HEK293T (cell line): ENCODE measurements around the gene GPRC5B.

Experiments
- CTCF ChIA-PET: fragments of 350-600 bp; formaldehyde crosslinking; extraction: SDS; loops from one replicate; lab custom pipeline; 2021; ENCODE audit warnings: antibody characterized with exemption, inconsistent platforms; lab: Yijun Ruan, JAX
- POLR2A ChIA-PET: fragments of 350-600 bp; formaldehyde crosslinking; extraction: SDS; loops from one replicate; lab custom pipeline; 2020; ENCODE audit warnings: antibody characterized with exemption, inconsistent platforms; lab: Yijun Ruan, JAX
- DNase-seq: peaks from one replicate; pipeline ENCODE4 v3.0.0; 2012; ENCODE audit warnings: mixed read lengths; ENCODE audit errors: extremely low spot score
- ARNT ChIP-seq: fragments of 450-650 bp; IDR thresholded peaks from 2 replicates; pipeline ENCODE4 v1.6.1; 2017; ENCODE audit warnings: mild to moderate bottlenecking
- BHLHE40 ChIP-seq: fragments of 450-650 bp; IDR thresholded peaks from 2 replicates; pipeline ENCODE4 v1.6.1; 2016; ENCODE audit warnings: mild to moderate bottlenecking, moderate library complexity, borderline replicate concordance
- CTBP1 ChIP-seq: fragments of 450-650 bp; IDR thresholded peaks from 2 replicates; pipeline ENCODE4 v1.6.1; 2016; ENCODE audit warnings: borderline replicate concordance
- ELF4 ChIP-seq: fragments of 450-650 bp; IDR thresholded peaks from 2 replicates; pipeline ENCODE4 v1.6.1; 2017; ENCODE audit warnings: antibody characterized with exemption
- FOXA1 ChIP-seq: fragments of 450-650 bp; IDR thresholded peaks from 2 replicates; pipeline ENCODE4 v1.6.1; 2016; ENCODE audit warnings: mild to moderate bottlenecking
- FOXK2 ChIP-seq: fragments of 450-650 bp; IDR thresholded peaks from 2 replicates; pipeline ENCODE4 v1.6.1; 2016; ENCODE audit warnings: mild to moderate bottlenecking
- FOXM1 ChIP-seq: fragments of 450-650 bp; IDR thresholded peaks from 2 replicates; pipeline ENCODE4 v1.6.1; 2017; ENCODE audit warnings: mild to moderate bottlenecking, borderline replicate concordance
- HDGF ChIP-seq: fragments of 450-650 bp; IDR thresholded peaks from 2 replicates; pipeline ENCODE4 v1.6.1; 2017; ENCODE audit warnings: antibody characterized with exemption, borderline replicate concordance
- L3MBTL2 ChIP-seq: fragments of 450-650 bp; conservative IDR thresholded peaks from 2 replicates; pipeline ENCODE4 v1.6.1; 2016; ENCODE audit warnings: mild to moderate bottlenecking
- LEF1 ChIP-seq: fragments of 450-650 bp; IDR thresholded peaks from 2 replicates; pipeline ENCODE4 v1.6.1; 2017; ENCODE audit warnings: mild to moderate bottlenecking, borderline replicate concordance
- NFRKB ChIP-seq: fragments of 450-650 bp; IDR thresholded peaks from 2 replicates; pipeline ENCODE4 v1.6.1; 2016; ENCODE audit warnings: mild to moderate bottlenecking, moderate library complexity
- SP1 ChIP-seq: fragments of 450-650 bp; IDR thresholded peaks from 2 replicates; pipeline ENCODE4 v1.6.1; 2017
- SUZ12 ChIP-seq: fragments of 450-650 bp; IDR thresholded peaks from 2 replicates; pipeline ENCODE4 v1.6.1; 2016; ENCODE audit warnings: mild to moderate bottlenecking
- TARDBP ChIP-seq: fragments of 450-650 bp; IDR thresholded peaks from 2 replicates; pipeline ENCODE4 v1.6.1; 2016
- ZNF384 ChIP-seq: fragments of 450-650 bp; IDR thresholded peaks from 2 replicates; pipeline ENCODE4 v1.6.1; 2016
- TF ChIP-seq, protein P1 (sequence below): fragments of 450-650 bp; IDR thresholded peaks from 2 replicates; pipeline ENCODE4 v1.6.1; 2016

The GPRC5B gene

DNA sequence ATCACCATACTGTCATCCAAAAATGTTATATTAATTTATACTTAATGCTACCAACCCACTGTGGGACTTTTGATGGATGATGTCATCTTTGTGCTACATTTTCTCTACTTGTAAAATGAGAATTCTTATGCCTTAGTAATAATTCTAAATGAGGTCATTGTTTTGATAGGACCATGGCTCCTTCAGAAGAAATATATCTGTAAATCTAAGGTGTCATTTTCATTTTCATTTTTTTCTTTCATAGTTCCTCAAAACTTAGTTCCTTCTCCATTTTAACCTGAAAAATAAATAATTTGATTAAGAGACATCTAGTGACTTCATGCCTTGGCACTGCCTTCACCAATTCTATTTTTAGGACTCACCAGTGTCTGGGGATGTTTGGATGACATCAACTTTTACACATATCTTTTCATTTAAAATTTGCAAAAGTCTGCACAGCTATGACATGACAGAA, 48.7 kb downstream of the GPRC5B start:
- POLR2A ChIA-PET, result interaction anchor here (1.0 kb wide), 1 partner anchor 9 kb away, joined by 3 read pairs; no protein-coding TSS in a partner anchor
- CTCF ChIA-PET, result no interaction called here
- TF ChIP-seq LEF1 (no peak), NFRKB (no peak), CTBP1 (no peak), FOXA1 (no peak), FOXM1 (no peak), BHLHE40 (no peak), ARNT (no peak), ELF4 (no peak), ZNF384 (no peak)
- DNase-seq, result no peak

DNA sequence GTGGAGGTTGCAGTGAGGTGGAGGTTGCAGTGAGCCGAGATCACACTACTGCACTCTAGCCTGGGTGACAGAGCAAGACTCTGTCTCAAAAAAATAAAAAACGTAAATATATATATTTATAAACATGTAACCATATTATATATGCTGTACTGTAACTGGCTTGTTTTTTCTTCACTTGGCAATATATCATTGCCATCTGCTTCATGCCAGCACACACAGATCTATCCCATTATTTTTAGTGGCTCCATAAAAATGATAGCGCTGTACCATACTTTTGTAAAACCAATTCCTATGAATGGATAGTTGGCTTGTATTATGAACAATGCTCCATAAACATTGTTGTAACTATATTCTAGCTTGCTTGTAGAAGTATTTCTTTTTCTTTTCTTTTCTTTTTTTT, 49.5 kb downstream of the GPRC5B start:
- no peak for TF ChIP-seq HDGF
- TF ChIP-seq L3MBTL2, result no peak
- no peak for TF ChIP-seq ARNT
- no peak for TF ChIP-seq TARDBP
- TF ChIP-seq CTBP1, result no peak
- TF ChIP-seq SUZ12, result no peak
- no peak for TF ChIP-seq LEF1
- TF ChIP-seq, protein P1, sequence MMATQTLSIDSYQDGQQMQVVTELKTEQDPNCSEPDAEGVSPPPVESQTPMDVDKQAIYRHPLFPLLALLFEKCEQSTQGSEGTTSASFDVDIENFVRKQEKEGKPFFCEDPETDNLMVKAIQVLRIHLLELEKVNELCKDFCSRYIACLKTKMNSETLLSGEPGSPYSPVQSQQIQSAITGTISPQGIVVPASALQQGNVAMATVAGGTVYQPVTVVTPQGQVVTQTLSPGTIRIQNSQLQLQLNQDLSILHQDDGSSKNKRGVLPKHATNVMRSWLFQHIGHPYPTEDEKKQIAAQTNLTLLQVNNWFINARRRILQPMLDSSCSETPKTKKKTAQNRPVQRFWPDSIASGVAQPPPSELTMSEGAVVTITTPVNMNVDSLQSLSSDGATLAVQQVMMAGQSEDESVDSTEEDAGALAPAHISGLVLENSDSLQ, result no peak
- no peak for TF ChIP-seq NFRKB
- no peak for TF ChIP-seq FOXK2
- no peak for TF ChIP-seq ZNF384
- TF ChIP-seq FOXM1, result no peak
- TF ChIP-seq FOXA1, result no peak
- TF ChIP-seq SP1, result no peak
- TF ChIP-seq BHLHE40, result no peak
- no peak for TF ChIP-seq ELF4
- DNase-seq, result no peak
- CTCF ChIA-PET, result no interaction called here
- POLR2A ChIA-PET, result no interaction called here

DNA sequence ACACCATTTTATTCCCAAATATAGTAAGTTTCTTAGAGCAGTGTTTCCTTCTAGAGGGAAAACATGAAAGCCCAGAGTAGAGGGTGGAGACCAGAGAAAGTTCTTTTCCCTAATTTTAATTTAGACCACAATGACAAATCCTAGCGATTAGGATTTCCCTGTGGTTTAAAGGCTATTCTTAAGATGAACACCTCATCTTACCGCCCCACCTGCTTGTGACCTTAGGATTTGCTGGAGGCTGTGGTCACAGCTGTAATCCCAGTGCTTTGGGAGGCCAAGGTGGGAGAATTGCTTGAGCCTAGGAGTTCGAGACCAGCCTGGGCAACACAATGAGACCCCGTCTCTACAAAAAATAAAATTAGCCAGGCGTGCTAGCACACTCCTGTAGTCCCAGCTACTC, 51.1 kb downstream of the GPRC5B start:
- ChIA-PET CTCF (no interaction called here), POLR2A (no interaction called here)
- no peak for TF ChIP-seq SUZ12
- TF ChIP-seq CTBP1, result no peak
- TF ChIP-seq LEF1, result no peak
- TF ChIP-seq ARNT, result no peak
- TF ChIP-seq, protein P1, result no peak
- no peak for TF ChIP-seq NFRKB
- no peak for TF ChIP-seq SP1
- TF ChIP-seq HDGF, result no peak
- TF ChIP-seq ZNF384, result no peak
- no peak for TF ChIP-seq FOXA1
- DNase-seq, result no peak

DNA sequence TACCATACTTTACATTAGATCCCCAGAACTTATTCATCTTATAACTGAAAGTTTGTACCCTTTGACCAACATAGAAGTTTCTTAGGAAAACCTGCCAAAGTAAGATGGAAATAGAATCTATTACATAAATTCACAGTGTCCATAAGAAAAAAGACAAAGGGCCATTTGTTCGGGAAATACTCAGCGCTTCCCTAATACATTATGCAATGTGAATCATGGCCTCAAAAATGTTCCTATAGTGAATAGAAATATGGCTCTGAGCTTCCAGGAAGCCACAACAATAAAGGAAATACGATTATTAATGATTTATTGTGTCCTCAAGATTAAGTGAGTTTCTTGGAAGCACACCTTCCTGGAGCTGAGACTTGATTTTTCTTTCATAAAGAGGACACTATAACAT, 51.5 kb downstream of the GPRC5B start:
- CTCF ChIA-PET, result no interaction called here
- no peak for DNase-seq
- no peak for TF ChIP-seq L3MBTL2
- TF ChIP-seq, protein P1, result no peak
- POLR2A ChIA-PET, result no interaction called here

DNA sequence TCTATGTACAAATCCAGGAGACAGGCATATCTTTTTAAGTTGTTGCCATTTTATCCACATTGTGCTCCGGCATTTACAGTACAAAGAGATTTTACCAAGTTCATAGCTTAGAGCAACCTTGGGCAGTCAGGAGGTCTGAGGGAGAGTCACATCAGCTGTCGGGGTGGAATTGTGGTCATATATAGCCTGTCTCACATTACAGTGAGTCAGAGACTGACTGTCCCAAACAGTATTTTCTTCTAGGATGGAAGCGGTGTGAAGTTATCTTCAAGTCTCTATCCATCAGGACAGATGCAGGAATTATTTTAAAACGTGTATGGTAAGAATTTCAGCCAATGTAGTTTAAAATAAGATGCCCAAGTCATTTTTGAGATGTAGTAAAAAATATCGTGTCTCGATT, 53.0 kb downstream of the GPRC5B start:
- ChIA-PET POLR2A (no interaction called here), CTCF (no interaction called here)
- DNase-seq, result no peak
- TF ChIP-seq L3MBTL2, result no peak
- TF ChIP-seq FOXK2, result no peak
- TF ChIP-seq FOXA1, result no peak
- no peak for TF ChIP-seq FOXM1
- TF ChIP-seq SUZ12, result no peak
- no peak for TF ChIP-seq ELF4
- TF ChIP-seq HDGF, result no peak
- TF ChIP-seq TARDBP, result no peak
- TF ChIP-seq NFRKB, result no peak
- TF ChIP-seq ARNT, result no peak
- no peak for TF ChIP-seq BHLHE40
- no peak for TF ChIP-seq LEF1
- no peak for TF ChIP-seq SP1
- no peak for TF ChIP-seq ZNF384
- no peak for TF ChIP-seq CTBP1

DNA sequence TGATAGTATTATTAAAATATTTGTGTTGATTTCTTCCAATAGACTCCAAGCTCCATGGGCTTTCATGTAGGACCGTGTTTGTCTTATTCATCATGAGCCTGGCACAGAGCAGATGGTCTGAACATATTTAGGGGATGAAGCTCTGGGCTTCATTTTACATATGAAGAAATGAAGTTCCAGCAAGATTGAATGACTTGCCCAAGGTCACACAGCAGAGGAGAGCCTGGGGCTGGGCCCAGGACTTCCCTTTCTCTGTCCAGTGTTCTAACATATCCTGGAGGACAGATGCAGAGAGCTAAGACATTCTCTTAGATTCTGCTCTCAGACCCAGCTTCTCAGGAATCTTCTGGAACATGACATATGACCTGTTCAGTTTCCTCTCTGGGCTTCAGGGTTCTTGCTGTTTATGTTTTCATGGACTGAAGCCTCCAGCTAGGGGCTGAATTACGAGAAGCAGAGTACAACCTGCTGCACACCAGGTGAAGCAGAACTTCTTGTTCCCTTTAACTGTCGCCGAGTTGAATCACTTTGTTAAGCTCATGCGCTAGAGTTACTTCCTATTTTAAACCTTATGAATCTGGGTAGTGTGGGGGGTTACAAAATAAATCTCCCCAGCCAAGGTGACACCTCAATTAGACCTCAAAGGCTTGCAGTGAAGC, 53.6 kb downstream of the GPRC5B start:
- CTCF ChIA-PET, result no interaction called here
- DNase-seq, result no peak
- POLR2A ChIA-PET, result no interaction called here
- TF ChIP-seq FOXK2, result no peak
- TF ChIP-seq ZNF384, result no peak
- TF ChIP-seq TARDBP, result no peak
- no peak for TF ChIP-seq LEF1
- no peak for TF ChIP-seq CTBP1
- no peak for TF ChIP-seq NFRKB
- no peak for TF ChIP-seq HDGF
- TF ChIP-seq BHLHE40, result no peak
- no peak for TF ChIP-seq SUZ12
- TF ChIP-seq FOXA1, result no peak
- TF ChIP-seq FOXM1, result no peak
- TF ChIP-seq SP1, result no peak
